GM12892 (cell line): Measurements from ENCODE around the gene CCDC27.

Source experiments
- POLR2A ChIP-seq: IDR thresholded peaks from 2 replicates; pipeline ENCODE4 v1.6.1; 2011; ENCODE audit warnings: low read depth, low read length, control low read depth
- POLR2AphosphoS5 ChIP-seq: IDR thresholded peaks from 2 replicates; pipeline ENCODE4 v1.6.1; 2011; ENCODE audit warnings: low read depth, low read length, control low read depth

DNA sequence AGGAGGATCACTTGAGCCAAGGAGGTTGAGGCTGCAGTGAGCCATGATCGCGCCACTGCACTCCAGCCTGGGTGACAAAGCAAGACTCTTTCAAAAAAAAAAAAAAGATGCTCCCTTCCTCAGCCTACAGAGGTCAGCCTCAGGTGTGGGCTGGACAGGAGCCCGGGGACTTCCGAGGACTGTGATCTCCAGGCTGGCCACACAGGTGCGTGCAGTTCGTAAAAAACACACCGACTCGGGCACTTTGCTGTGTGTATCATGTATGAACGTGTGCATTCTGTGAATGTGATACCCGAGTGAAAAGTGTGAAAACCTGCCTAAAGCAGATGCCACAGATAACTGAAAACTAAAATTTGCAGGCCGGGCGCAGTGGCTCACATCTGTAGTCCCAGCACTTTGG, 8.4 kb upstream of the CCDC27 start:
- TF ChIP-seq POLR2AphosphoS5 (no peak), POLR2A (no peak)
